Measurements from ENCODE around the gene FLT1. TPM values are rescaled to one million over a fixed set of nuclear protein-coding genes. Genes with fewer than 3 reads are reported as not detected.

FLT1 gene
- total and polyA plus RNA-seq, 2 of the 13 experiments (the other 11 are each of a cell fraction or from before 2014, with no cell fraction given) = 0.02 TPM; not detected in 1

GRCh38 chr13:28326056-28326455 is 168.9 kb downstream of the FLT1 start:
- WGBS (ENCODE audit: low lambda C conversion rate) = 5% methylated on average over 2 of the region's 2 CpGs
- Histone ChIP-seq H3K4me1 (ENCODE audit: insufficient read depth, low read length) (peaks cover 8% of the 10 kb centered on the region), H3K27me3 (ENCODE audit: control insufficient read depth in 1 of 2, insufficient read depth in 2 of 2, low read length in 2 of 2) (no peaks in the 10 kb centered on the region; a peak in 1 of 5 replicates), H4K20me1 (ENCODE audit: insufficient read depth, low read length) (no peaks in the 10 kb centered on the region), H3K27ac (ENCODE audit: extremely low read length, insufficient read depth, low read length) (no peak overlapping the region), H3K36me3 (replicated peaks in 1 of 2; ENCODE audit: control insufficient read depth in 1 of 2, insufficient read depth in 2 of 2, low read length in 2 of 2) (no peaks in the 10 kb centered on the region), H3K4me3 (replicated peaks in 1 of 3; ENCODE audit: insufficient read depth in 1 of 3, low read depth in 2 of 3, low read length in 3 of 3) (no peak overlapping the region), H3K9ac (ENCODE audit: insufficient read depth, low read depth, low read length) (no peak overlapping the region), H2AFZ (ENCODE audit: low read length) (no peak overlapping the region), H3K9me3 (ENCODE audit: low read length) (no peaks in the 10 kb centered on the region), H3K79me2 (ENCODE audit: insufficient read depth, low read length) (no peaks in the 10 kb centered on the region), H3K4me2 (ENCODE audit: low read depth, low read length) (no peak overlapping the region)
- no peak for FAIRE-seq
- CTCF ChIA-PET (ENCODE audit: low intra/inter-chr PET ratio, low total read pairs) = no interaction called here
- intact Hi-C loops (cut with micrococcal nuclease; ENCODE audit: unreplicated experiment) = no loop called here
- POLR2A ChIA-PET = no interaction called here
- no peak for ATAC-seq
- no TSS peak for BruUV-seq (replicated peaks)
- no peak for DNase-seq (ENCODE audit: low spot score)
- in situ Hi-C loops (cut with HindIII; ENCODE audit: extremely low pct_ligation_motif_present, low pct_unique_long_range_greater_than_20kb) = loop anchor here (10.0 kb wide), 1 partner anchor 469 kb away; no protein-coding TSS in a partner anchor
- TF ChIP-seq ZNF816 (CRISPR knock-in tag; IDR thresholded peaks at IDR 0.05; ENCODE audit: borderline replicate concordance) (no peak), NFIB (CRISPR knock-in tag; IDR thresholded peaks at IDR 0.05; ENCODE audit: borderline replicate concordance) (no peak), ZNF547 (CRISPR knock-in tag; IDR thresholded peaks at IDR 0.05) (no peak), YY1 (IDR thresholded peaks at IDR 0.05; ENCODE audit: insufficient read depth, insufficient replicate concordance, low read depth, low read length) (no peak), ZNF749 (CRISPR knock-in tag; IDR thresholded peaks at IDR 0.05; ENCODE audit: borderline replicate concordance) (no peak), ZNF280B (CRISPR knock-in tag; IDR thresholded peaks at IDR 0.05; ENCODE audit: borderline replicate concordance) (no peak), ZNF318 (CRISPR knock-in tag; IDR thresholded peaks at IDR 0.05) (no peak), KLF12 (CRISPR knock-in tag; IDR thresholded peaks at IDR 0.05; ENCODE audit: borderline replicate concordance) (no peak), ATF6 (CRISPR knock-in tag; conservative IDR thresholded peaks at IDR 0.05) (no peak), NR2F1 (CRISPR knock-in tag; IDR thresholded peaks at IDR 0.05) (no peak), ZNF33B (CRISPR knock-in tag; IDR thresholded peaks at IDR 0.05) (no peak), TGIF2 (CRISPR knock-in tag; IDR thresholded peaks at IDR 0.05) (no peak), MTA3 (CRISPR knock-in tag; IDR thresholded peaks at IDR 0.05) (no peak)
